ENCODE results near the gene KLHL29.
"Not testable (repeated sequence)": the region's sequence is repeated elsewhere in the genome, so short reads cannot be mapped to it uniquely, and the experiment has no call there.

Gene KLHL29

GRCh38 chr2:23346029-23346428 lies 39.0 kb upstream of the KLHL29 start:
- H3K27ac ChIP-seq (ENCODE audit: low read depth, low read length) = no peak overlapping the region
- no peak overlapping the region for H3K4me3 ChIP-seq (ENCODE audit: low read length)
- no peaks in the 10 kb centered on the region for H3K36me3 ChIP-seq (ENCODE audit: control insufficient read depth, low read length)
- H3F3A ChIP-seq (ENCODE audit: control insufficient read depth, insufficient read depth) = no peaks in the 10 kb centered on the region
- H3K79me2 ChIP-seq (ENCODE audit: control insufficient read depth, low read length) = no peaks in the 10 kb centered on the region
- H4K20me1 ChIP-seq (ENCODE audit: control insufficient read depth, insufficient read depth, low read depth, low read length) = no peaks in the 10 kb centered on the region
- no peaks in the 10 kb centered on the region for H3K9me3 ChIP-seq (ENCODE audit: control insufficient read depth, insufficient read depth, low read length)
- no peak for TF ChIP-seq CTCF (IDR thresholded peaks at IDR 0.05; ENCODE audit: low read depth, low read length, poor library complexity, severe bottlenecking)
- no peak for TF ChIP-seq EZH2phosphoT487 (IDR thresholded peaks at IDR 0.05; ENCODE audit: borderline replicate concordance, low read length)
- no peak overlapping the region for H3K4me2 ChIP-seq (ENCODE audit: low read length)
- H3K27me3 ChIP-seq (ENCODE audit: control insufficient read depth, low read length) = no peaks in the 10 kb centered on the region
- no peaks in the 10 kb centered on the region for H3K9me2 ChIP-seq (replicated peaks; ENCODE audit: control insufficient read depth, low read length)
- H3K4me1 ChIP-seq (ENCODE audit: control insufficient read depth, low read length) = no peaks in the 10 kb centered on the region

GRCh38 chr2:23346781-23347180 lies 38.2 kb upstream of the KLHL29 start:
- TF ChIP-seq CTCF (IDR thresholded peaks at IDR 0.05; ENCODE audit: low read depth, low read length, poor library complexity, severe bottlenecking) (no peak), EZH2phosphoT487 (IDR thresholded peaks at IDR 0.05; ENCODE audit: borderline replicate concordance, low read length) (no peak)
- Histone ChIP-seq H3K4me3 (ENCODE audit: low read length) (no peak overlapping the region), H3K36me3 (ENCODE audit: control insufficient read depth, low read length) (no peaks in the 10 kb centered on the region), H3K9me2 (replicated peaks; ENCODE audit: control insufficient read depth, low read length) (no peaks in the 10 kb centered on the region), H3F3A (ENCODE audit: control insufficient read depth, insufficient read depth) (no peaks in the 10 kb centered on the region), H3K27me3 (ENCODE audit: control insufficient read depth, low read length) (no peaks in the 10 kb centered on the region), H3K4me2 (ENCODE audit: low read length) (no peak overlapping the region), H3K79me2 (ENCODE audit: control insufficient read depth, low read length) (no peaks in the 10 kb centered on the region), H4K20me1 (ENCODE audit: control insufficient read depth, insufficient read depth, low read depth, low read length) (no peaks in the 10 kb centered on the region), H3K27ac (ENCODE audit: low read depth, low read length) (no peak overlapping the region), H3K9me3 (ENCODE audit: control insufficient read depth, insufficient read depth, low read length) (no peaks in the 10 kb centered on the region), H3K4me1 (ENCODE audit: control insufficient read depth, low read length) (no peaks in the 10 kb centered on the region)

- H3F3A ChIP-seq (ENCODE audit: control insufficient read depth, insufficient read depth) = no peaks in the 10 kb centered on the region
- H3K4me3 ChIP-seq (ENCODE audit: low read length) = no peak overlapping the region
- H3K4me1 ChIP-seq (ENCODE audit: control insufficient read depth, low read length) = no peaks in the 10 kb centered on the region
- no peak for TF ChIP-seq EZH2phosphoT487 (IDR thresholded peaks at IDR 0.05; ENCODE audit: borderline replicate concordance, low read length)
- TF ChIP-seq CTCF (IDR thresholded peaks at IDR 0.05; ENCODE audit: low read depth, low read length, poor library complexity, severe bottlenecking) = no peak
- no peaks in the 10 kb centered on the region for H3K27me3 ChIP-seq (ENCODE audit: control insufficient read depth, low read length)
- H3K4me2 ChIP-seq (ENCODE audit: low read length) = no peak overlapping the region
- no peaks in the 10 kb centered on the region for H3K36me3 ChIP-seq (ENCODE audit: control insufficient read depth, low read length)
- H3K9me3 ChIP-seq (ENCODE audit: control insufficient read depth, insufficient read depth, low read length) = no peaks in the 10 kb centered on the region
- no peaks in the 10 kb centered on the region for H4K20me1 ChIP-seq (ENCODE audit: control insufficient read depth, insufficient read depth, low read depth, low read length)
- H3K9me2 ChIP-seq (replicated peaks; ENCODE audit: control insufficient read depth, low read length) = no peaks in the 10 kb centered on the region
- H3K79me2 ChIP-seq (ENCODE audit: control insufficient read depth, low read length) = no peaks in the 10 kb centered on the region
- no peak overlapping the region for H3K27ac ChIP-seq (ENCODE audit: low read depth, low read length)
Observed at GRCh38 chr2:23347471-23348092, 37.4 kb upstream of the KLHL29 start.

GRCh38 chr2:23348093-23348481 lies 36.9 kb upstream of the KLHL29 start:
- not testable (repeated sequence) for H3K27me3 ChIP-seq (ENCODE audit: control insufficient read depth, low read length); H4K20me1 ChIP-seq (ENCODE audit: control insufficient read depth, insufficient read depth, low read depth, low read length); H3K36me3 ChIP-seq (ENCODE audit: control insufficient read depth, low read length); H3K4me3 ChIP-seq (ENCODE audit: low read length); H3K9me2 ChIP-seq (replicated peaks; ENCODE audit: control insufficient read depth, low read length); H3K79me2 ChIP-seq (ENCODE audit: control insufficient read depth, low read length); H3K4me1 ChIP-seq (ENCODE audit: control insufficient read depth, low read length); H3K4me2 ChIP-seq (ENCODE audit: low read length); H3F3A ChIP-seq (ENCODE audit: control insufficient read depth, insufficient read depth); H3K9me3 ChIP-seq (ENCODE audit: control insufficient read depth, insufficient read depth, low read length); H3K27ac ChIP-seq (ENCODE audit: low read depth, low read length)
